OCI-LY7 (cell line): ENCODE results near the gene USP6NL. TPM values are rescaled to one million over a fixed set of nuclear protein-coding genes. Genes with fewer than 3 reads are reported as not detected.

Experiments
- BruUV-seq: library from RNA; stranded (reverse); fragments of 400-500 nt; replicated peaks from 2 replicates; lab custom pipeline; 2021; lab: Mats Ljungman, UMichigan
- CTCF ChIA-PET: fragments of 300-600 bp; sonication (Branson Sonifier 250); formaldehyde crosslinking; loops from one replicate; lab custom pipeline; 2022; ENCODE audit warnings: antibody characterized with exemption; ENCODE audit not compliant: unreplicated experiment; lab: Charles Lee
- POLR2A ChIA-PET: fragments of 300-600 bp; sonication (Branson Sonifier 250); formaldehyde crosslinking; loops from one replicate; lab custom pipeline; 2022; ENCODE audit warnings: antibody characterized with exemption; lab: Charles Lee
- DNase-seq: peaks from one replicate; pipeline ENCODE4 v3.0.0-alpha.2; 2015; ENCODE audit warnings: low spot score
- H2AFZ ChIP-seq: fragments of 200-600 bp; sonication (generic), shearing (Covaris generic); 2 replicates; pipeline ENCODE4 v1.6.1; 2014; ENCODE audit warnings: mild to moderate bottlenecking, antibody characterized with exemption, low read length, moderate library complexity
- H3K27ac ChIP-seq: fragments of 200-600 bp; sonication (generic); 2 replicates; pipeline ENCODE4 v1.5.1; 2014; ENCODE audit warnings: mixed run types, low read depth, mild to moderate bottlenecking, moderate library complexity, low read length, inconsistent platforms; ENCODE audit not compliant: poor library complexity, severe bottlenecking
- H3K36me3 ChIP-seq: fragments of 200-600 bp; sonication (generic); 2 replicates; pipeline ENCODE4 v1.6.1; 2014; ENCODE audit warnings: mild to moderate bottlenecking, antibody characterized with exemption, low read length, moderate library complexity, mixed read lengths; ENCODE audit not compliant: insufficient read depth
- H3K4me1 ChIP-seq: fragments of 200-600 bp; sonication (generic); 2 replicates; pipeline ENCODE4 v1.5.1; 2014; ENCODE audit warnings: mild to moderate bottlenecking, low read length; ENCODE audit not compliant: insufficient read depth, poor library complexity, severe bottlenecking
- H3K4me2 ChIP-seq: fragments of 200-600 bp; sonication (generic); 2 replicates; pipeline ENCODE4 v1.6.1; 2014; ENCODE audit warnings: mild to moderate bottlenecking, low read length
- H3K4me3 ChIP-seq: fragments of 200-600 bp; sonication (generic); 2 replicates; pipeline ENCODE4 v1.5.1; 2014; ENCODE audit warnings: mild to moderate bottlenecking, low read depth, low read length; ENCODE audit not compliant: poor library complexity, severe bottlenecking
- H3K79me2 ChIP-seq: fragments of 200-600 bp; sonication (generic); 2 replicates; pipeline ENCODE4 v1.6.1; 2016; ENCODE audit warnings: low read depth, mild to moderate bottlenecking, low read length, moderate library complexity, mixed read lengths; ENCODE audit not compliant: insufficient read depth
- H3K9me2 ChIP-seq: fragments of 200-600 bp; sonication (generic); 2 replicates; pipeline ENCODE4 v1.6.1; 2016; ENCODE audit warnings: mild to moderate bottlenecking, low read length, mixed read lengths; ENCODE audit not compliant: insufficient read depth
- H3K9me3 ChIP-seq: fragments of 200-600 bp; sonication (generic); 2 replicates; pipeline ENCODE4 v1.6.1; 2014; ENCODE audit warnings: mild to moderate bottlenecking, mixed run types, low read length, mixed read lengths
- H4K20me1 ChIP-seq: fragments of 200-600 bp; sonication (generic); 2 replicates; pipeline ENCODE4 v1.6.1; 2014; ENCODE audit warnings: mild to moderate bottlenecking, antibody characterized with exemption, low read length, moderate library complexity, mixed read lengths; ENCODE audit not compliant: insufficient read depth
- EZH2phosphoT487 ChIP-seq: fragments of 200-600 bp; sonication (generic); IDR thresholded peaks from 2 replicates; pipeline ENCODE4 v1.6.1; 2018; ENCODE audit warnings: low read depth, borderline replicate concordance, mild to moderate bottlenecking, mixed run types, antibody characterized with exemption, low read length, moderate library complexity, mixed read lengths
- intact Hi-C: fragments of 100-400 bp; cut with micrococcal nuclease; formaldehyde crosslinking; loops from one replicate; pipeline ENCODE4 v1.10.0; 2022; ENCODE audit not compliant: unreplicated experiment
- total RNA-seq, 2 experiments: library from RNA; depleted of rRNA in 1 of 2; stranded (reverse); fragments of >200 nt in 1 of 2; shearing (Covaris generic) in 1 of 2; gene quantifications; 2 replicates each; pipeline ENCODE4 v1.2.3, GENCODE V29; 2014 to 2022
- TF ChIP-seq, protein P1 (sequence below): fragments of 200-600 bp; sonication (generic); conservative IDR thresholded peaks from 2 replicates; pipeline ENCODE4 v1.5.1; 2014; ENCODE audit warnings: mild to moderate bottlenecking, antibody characterized with exemption, low read length, moderate library complexity, mixed read lengths

The USP6NL gene
- total RNA-seq, 2 experiments from 2014 or later = 41.7 to 59.7 TPM

DNA sequence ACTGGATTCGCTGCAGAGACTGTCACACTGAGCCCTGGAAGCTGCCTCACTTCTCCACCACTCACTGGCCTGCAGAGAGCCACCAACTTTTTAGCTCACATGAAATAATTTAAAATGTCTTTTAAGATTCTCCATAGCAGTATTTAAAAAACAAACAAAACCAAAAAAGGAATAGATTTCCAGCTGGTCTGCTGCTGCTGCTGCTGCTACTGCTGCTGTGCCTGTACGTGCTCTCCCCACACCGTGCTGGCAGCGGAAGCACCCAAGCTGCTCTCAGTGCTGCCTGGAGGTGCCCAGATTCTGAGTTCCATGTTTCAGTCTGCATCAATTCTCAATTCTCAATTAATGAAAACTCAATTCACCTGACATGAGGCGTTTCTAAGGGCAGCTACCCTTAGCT lies 146.0 kb downstream of the USP6NL start:
- POLR2A ChIA-PET = interaction anchor here (1.0 kb wide), 1 partner anchor 9 kb away, joined by 4 read pairs; no protein-coding TSS in a partner anchor
- H3K27ac ChIP-seq = no peak overlapping the region
- intact Hi-C loops = loop anchor here (10.0 kb wide), 1 partner anchor 1861 kb away; no protein-coding TSS in a partner anchor
- peaks cover 94% of the 10 kb centered on the region for H3K36me3 ChIP-seq
- no peaks in the 10 kb centered on the region for H3K9me3 ChIP-seq
- no peak overlapping the region for H3K4me3 ChIP-seq
- no peak for DNase-seq
- peaks cover 21% of the 10 kb centered on the region for H3K4me1 ChIP-seq
- H3K9me2 ChIP-seq = no peaks in the 10 kb centered on the region
- no peak overlapping the region for H3K4me2 ChIP-seq
- H3K79me2 ChIP-seq = peaks cover 6% of the 10 kb centered on the region; the same call in 1 of the 2 replicates
- TF ChIP-seq, protein P1, sequence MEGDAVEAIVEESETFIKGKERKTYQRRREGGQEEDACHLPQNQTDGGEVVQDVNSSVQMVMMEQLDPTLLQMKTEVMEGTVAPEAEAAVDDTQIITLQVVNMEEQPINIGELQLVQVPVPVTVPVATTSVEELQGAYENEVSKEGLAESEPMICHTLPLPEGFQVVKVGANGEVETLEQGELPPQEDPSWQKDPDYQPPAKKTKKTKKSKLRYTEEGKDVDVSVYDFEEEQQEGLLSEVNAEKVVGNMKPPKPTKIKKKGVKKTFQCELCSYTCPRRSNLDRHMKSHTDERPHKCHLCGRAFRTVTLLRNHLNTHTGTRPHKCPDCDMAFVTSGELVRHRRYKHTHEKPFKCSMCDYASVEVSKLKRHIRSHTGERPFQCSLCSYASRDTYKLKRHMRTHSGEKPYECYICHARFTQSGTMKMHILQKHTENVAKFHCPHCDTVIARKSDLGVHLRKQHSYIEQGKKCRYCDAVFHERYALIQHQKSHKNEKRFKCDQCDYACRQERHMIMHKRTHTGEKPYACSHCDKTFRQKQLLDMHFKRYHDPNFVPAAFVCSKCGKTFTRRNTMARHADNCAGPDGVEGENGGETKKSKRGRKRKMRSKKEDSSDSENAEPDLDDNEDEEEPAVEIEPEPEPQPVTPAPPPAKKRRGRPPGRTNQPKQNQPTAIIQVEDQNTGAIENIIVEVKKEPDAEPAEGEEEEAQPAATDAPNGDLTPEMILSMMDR = no peak
- no peak for TF ChIP-seq EZH2phosphoT487
- no TSS peak for BruUV-seq
- H4K20me1 ChIP-seq = no peaks in the 10 kb centered on the region; the same call in 1 of the 2 replicates
- no peak overlapping the region for H2AFZ ChIP-seq
- CTCF ChIA-PET = no interaction called here

DNA sequence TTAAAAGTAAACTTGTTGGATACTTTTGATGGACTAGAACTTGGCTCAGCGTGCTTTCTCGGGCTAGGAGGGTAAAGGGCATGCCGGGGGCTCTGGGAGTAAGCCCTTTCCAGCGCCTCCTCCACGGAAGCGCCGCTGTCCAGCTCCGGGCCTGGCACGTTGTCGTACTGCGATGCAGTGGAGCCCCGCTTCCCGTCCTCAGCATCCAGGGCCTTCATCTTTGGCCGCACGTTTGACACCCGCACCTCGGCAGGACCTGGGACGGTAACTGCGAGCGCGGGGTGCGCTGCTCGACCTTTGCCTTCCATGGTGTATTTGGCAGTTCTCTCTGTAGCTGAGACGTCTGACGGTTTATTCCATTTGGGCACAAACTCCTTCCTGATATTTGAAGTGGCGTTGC lies 148.3 kb downstream of the USP6NL start:
- no TSS peak for BruUV-seq
- no peaks in the 10 kb centered on the region; the same call in 1 of the 2 replicates for H4K20me1 ChIP-seq
- H2AFZ ChIP-seq = no peak overlapping the region
- no peak for DNase-seq
- H3K4me2 ChIP-seq = no peak overlapping the region
- H3K79me2 ChIP-seq = peaks cover 11% of the 10 kb centered on the region; the same call in 1 of the 2 replicates
- no peaks in the 10 kb centered on the region for H3K9me3 ChIP-seq
- peaks cover 16% of the 10 kb centered on the region for H3K4me1 ChIP-seq
- no peaks in the 10 kb centered on the region for H3K9me2 ChIP-seq
- H3K4me3 ChIP-seq = no peak overlapping the region
- POLR2A ChIA-PET = no interaction called here
- TF ChIP-seq EZH2phosphoT487 = no peak
- TF ChIP-seq, protein P1 = no peak
- CTCF ChIA-PET = no interaction called here
- H3K27ac ChIP-seq = no peak overlapping the region
- intact Hi-C loops = loop anchor here (10.0 kb wide), 1 partner anchor 1858 kb away; no protein-coding TSS in a partner anchor
- peaks cover 90% of the 10 kb centered on the region for H3K36me3 ChIP-seq

DNA sequence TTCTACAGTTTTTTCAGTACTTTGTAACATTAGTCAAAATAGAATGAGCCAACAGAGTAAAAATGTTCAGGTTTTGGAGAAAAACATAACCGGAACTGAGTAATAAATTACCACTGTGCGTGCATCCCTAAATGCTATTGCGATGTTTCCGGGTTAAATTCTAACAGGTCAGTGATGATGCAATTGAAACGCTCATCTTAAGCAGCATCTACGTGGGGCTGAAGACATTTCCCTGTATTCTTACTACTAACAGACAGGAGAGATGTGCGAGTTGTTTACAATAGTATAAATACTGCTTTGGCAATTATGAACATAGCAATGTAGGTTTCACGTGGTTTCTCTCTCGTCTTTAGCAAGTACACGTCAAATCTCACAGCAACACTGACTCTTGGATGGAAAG lies 149.4 kb downstream of the USP6NL start:
- peaks cover 6% of the 10 kb centered on the region for H3K4me1 ChIP-seq
- H3K9me2 ChIP-seq = no peaks in the 10 kb centered on the region
- H3K4me3 ChIP-seq = no peak overlapping the region
- POLR2A ChIA-PET = interaction anchor here (0.6 to 3.0 kb wide), 4 partner anchors 10 to 93 kb away, joined by 3 to 20 read pairs (median 3); no protein-coding TSS in a partner anchor
- H3K36me3 ChIP-seq = peaks cover 89% of the 10 kb centered on the region
- CTCF ChIA-PET = no interaction called here
- H3K27ac ChIP-seq = no peak overlapping the region
- H4K20me1 ChIP-seq = no peaks in the 10 kb centered on the region; the same call in 1 of the 2 replicates
- no peak overlapping the region for H3K4me2 ChIP-seq
- DNase-seq = no peak
- H2AFZ ChIP-seq = no peak overlapping the region
- no peak for TF ChIP-seq EZH2phosphoT487
- TF ChIP-seq, protein P1 = no peak
- BruUV-seq = no TSS peak
- intact Hi-C loops = loop anchor here (10.0 kb wide), 1 partner anchor 1857 kb away; no protein-coding TSS in a partner anchor
- no peaks in the 10 kb centered on the region for H3K9me3 ChIP-seq
- peaks cover 11% of the 10 kb centered on the region; the same call in 1 of the 2 replicates for H3K79me2 ChIP-seq
